ENCODE measurements around the gene KDELR1. TPM values are rescaled to one million over a fixed set of nuclear protein-coding genes. Genes with fewer than 3 reads are reported as not detected.

KDELR1 gene
- total RNA-seq, result 192 and 204 TPM in 2 replicates

GRCh38 chr19:48391100-48392005 is at the start of gene KDELR1:
TSS of gene KDELR1 (minus strand) at chr19:48391551. CDS start at chr19:48391358, 193 bp downstream.

GRCh38 chr19:48393559-48394330 is 2.4 kb upstream of the KDELR1 start, which contains the start of gene GRIN2D:
TSS of gene GRIN2D (plus strand) at chr19:48393668. CDS start at chr19:48398393, 4,725 bp downstream.

GRCh38 chr19:48363810-48364597 is 27.3 kb downstream of the KDELR1 start, which contains the start of the genes SYNGR4 and TMEM143:
TSS of gene SYNGR4 (plus strand) at chr19:48364367. CDS start at chr19:48365843, 1,476 bp downstream.
TSS of gene TMEM143 (minus strand) at chr19:48363940. CDS start at chr19:48363920, 20 bp downstream.

Other genes starting within 250 kb of the KDELR1 start
- gene LIG1, start 221.2 kb downstream of the KDELR1 start, total RNA-seq, result 5.3 and 11.1 TPM in 2 replicates
- 1.6 and 4.2 TPM in 2 replicates for gene ZSWIM9, start 220.9 kb downstream of the KDELR1 start, total RNA-seq
- 12.3 and 17.7 TPM in 2 replicates for gene CARD8, start 135.6 kb downstream of the KDELR1 start, total RNA-seq
- 0.94 and 1.9 TPM in 2 replicates for gene ZNF114, start 121.5 kb downstream of the KDELR1 start, total RNA-seq
- gene EMP3, start 66.0 kb downstream of the KDELR1 start, total RNA-seq, result 72.7 and 88.5 TPM in 2 replicates
- gene TMEM143, start 27.6 kb downstream of the KDELR1 start, total RNA-seq, result 4.3 and 4.5 TPM in 2 replicates
- not detected in 2 replicates for gene SYNGR4, start 27.2 kb downstream of the KDELR1 start, total RNA-seq
- 2.1 and 2.4 TPM in 2 replicates for gene GRIN2D, start 2.1 kb upstream of the KDELR1 start, total RNA-seq
- gene GRWD1, start 54.4 kb upstream of the KDELR1 start, total RNA-seq, result 26.4 and 35.5 TPM in 2 replicates
- 1.1 and 1.3 TPM in 2 replicates for gene KCNJ14, start 64.0 kb upstream of the KDELR1 start, total RNA-seq
- gene CYTH2, start 77.8 kb upstream of the KDELR1 start, total RNA-seq, result 20.3 and 57.3 TPM in 2 replicates
- gene LMTK3, start 120.3 kb upstream of the KDELR1 start, total RNA-seq, result not detected in 2 replicates
- not detected in 2 replicates for gene SULT2B1, start 160.6 kb upstream of the KDELR1 start, total RNA-seq
- not detected in 2 replicates for gene SPACA4, start 215.2 kb upstream of the KDELR1 start, total RNA-seq
- gene FAM83E, start 223.5 kb upstream of the KDELR1 start, total RNA-seq, result not detected in 2 replicates
- 2,209 and 2,294 TPM in 2 replicates for gene RPL18, start 227.6 kb upstream of the KDELR1 start, total RNA-seq
- gene SPHK2, start 228.0 kb upstream of the KDELR1 start, total RNA-seq, result 11.5 and 14.0 TPM in 2 replicates
- gene DBP, start 245.8 kb upstream of the KDELR1 start, total RNA-seq, result 11.5 and 14.2 TPM in 2 replicates